H1 (cell line): ENCODE results near the gene ARHGEF19. TPM values are rescaled to one million over a fixed set of nuclear protein-coding genes. Genes with fewer than 3 reads are reported as not detected.

Source experiments
- KDM4A ChIP-seq: IDR thresholded peaks from one replicate; pipeline ENCODE4 v1.7.1; 2012; ENCODE audit warnings: low read depth, mild to moderate bottlenecking, moderate library complexity, low read length, inconsistent platforms; ENCODE audit not compliant: severe bottlenecking
- POLR2A ChIP-seq, 2 experiments: IDR thresholded peaks; 1 replicate in 1 of 2; 2 replicates in 1 of 2; pipeline ENCODE4 v1.6.1; 2011; ENCODE audit warnings: low read depth in 2 of 2, low read length in 2 of 2, mild to moderate bottlenecking in 2 of 2; ENCODE audit errors: control extremely low read depth in 1 of 2
- RXRA ChIP-seq: IDR thresholded peaks from 2 replicates; pipeline ENCODE4 v1.6.1; 2011; ENCODE audit warnings: low read depth, mild to moderate bottlenecking, low read length, moderate library complexity; ENCODE audit not compliant: insufficient read depth
- polyA plus RNA-seq, 7 experiments: library from polyadenylated mRNA; depleted of rRNA in 3 of 7; stranded (reverse) in 5 of 7; unstranded in 2 of 7; fragments of >200 nt in 5 of 7; fragments of 200-250 nt in 2 of 7; gene quantifications; 1 replicate in 5 of 7; 2 replicates in 1 of 7; 4 replicates in 1 of 7; pipeline versions ENCODE4 v1.2.1 to v1.2.3, GENCODE V29; 2011 to 2013; ENCODE audit warnings: missing spikeins in 2 of 7, mixed read lengths in 2 of 7
- total RNA-seq: library from RNA; stranded (reverse); fragmentation: NEBNext Ultra II Directional; extraction: Animal tissue kit (Norgen Biotek cat#: 25700); gene quantifications from 2 replicates; pipeline ENCODE4 v1.2.1, GENCODE V29; 2021

Gene ARHGEF19
- total and polyA plus RNA-seq, 2 of the 8 experiments (the other 6 are each of a cell fraction or from before 2014, with no cell fraction given): 47.5 to 56.4 TPM

- TF ChIP-seq KDM4A: no peak
- TF ChIP-seq RXRA: no peak
- no peak for TF ChIP-seq POLR2A (IDR thresholded peaks at IDR 0.05; ENCODE audit: control extremely low read depth in 1 of 2, low read depth in 2 of 2, low read length in 2 of 2)
Measured at GRCh38 chr1:16209132-16209846, 3.2 kb downstream of the ARHGEF19 start (continued).
